LHCN-M2 (cell line): ENCODE data around the gene INPP5D. TPM values are rescaled to one million over a fixed set of nuclear protein-coding genes. Genes with fewer than 3 reads are reported as not detected.

ENCODE experiments used
- DNase-seq: peaks from one replicate; pipeline ENCODE4 v3.0.0-alpha.2; 2012; ENCODE audit warnings: low read depth
- total RNA-seq: library from RNA; depleted of rRNA; stranded (reverse); fragments of >200 nt; gene quantifications from 2 replicates; pipeline ENCODE4 v1.2.3, GENCODE V29; 2014

Gene INPP5D
- total RNA-seq, 1 experiment from 2014 or later = 0.34 TPM

- no peak for DNase-seq
These were observed 15.2 kb downstream of the INPP5D start for GRCh38 chr2:233075141-233075965.

- no peak for DNase-seq
These were observed 15.8 kb downstream of the INPP5D start for GRCh38 chr2:233075966-233076339.

- peak; percentile 24 for DNase-seq
These were observed 16.6 kb downstream of the INPP5D start for GRCh38 chr2:233076749-233077148.

GRCh38 chr2:233079473-233079877 lies 19.3 kb downstream of the INPP5D start:
- no peak for DNase-seq

- no peak for DNase-seq
These were observed 20.1 kb downstream of the INPP5D start for GRCh38 chr2:233079953-233080835.

- no peak for DNase-seq
These were observed 20.7 kb downstream of the INPP5D start for GRCh38 chr2:233080836-233081229.

GRCh38 chr2:233081232-233081730 lies 21.1 kb downstream of the INPP5D start:
- no peak for DNase-seq

GRCh38 chr2:233081731-233082221 lies 21.6 kb downstream of the INPP5D start:
- DNase-seq = no peak

GRCh38 chr2:233082222-233082930 lies 22.2 kb downstream of the INPP5D start:
- no peak for DNase-seq

GRCh38 chr2:233082931-233083755 lies 23.0 kb downstream of the INPP5D start:
- peak; percentile 79 for DNase-seq

GRCh38 chr2:233083782-233084181 lies 23.6 kb downstream of the INPP5D start:
- no peak for DNase-seq

GRCh38 chr2:233084488-233084887 lies 24.3 kb downstream of the INPP5D start:
- DNase-seq = no peak

- DNase-seq = no peak
These were observed 25.1 kb downstream of the INPP5D start for GRCh38 chr2:233085037-233085838.

GRCh38 chr2:233085839-233086150 lies 25.7 kb downstream of the INPP5D start:
- DNase-seq = no peak

- no peak for DNase-seq
These were observed 27.6 kb downstream of the INPP5D start for GRCh38 chr2:233087713-233088112.

- no peak for DNase-seq
These were observed 28.8 kb downstream of the INPP5D start for GRCh38 chr2:233088972-233089345.

GRCh38 chr2:233089851-233090250 lies 29.7 kb downstream of the INPP5D start:
- no peak for DNase-seq

- DNase-seq = no peak
These were observed 30.7 kb downstream of the INPP5D start for GRCh38 chr2:233090879-233091278.

- no peak for DNase-seq
These were observed 31.6 kb downstream of the INPP5D start for GRCh38 chr2:233091595-233092375.
